Left lung (tissue), 10 donors: ENCODE measurements around the gene PRB2. TPM values are rescaled to one million over a fixed set of nuclear protein-coding genes. Genes with fewer than 3 reads are reported as not detected.
"Not testable (repeated sequence)": the region's sequence is repeated elsewhere in the genome, so short reads cannot be mapped to it uniquely, and the experiment has no call there.

Source experiments
- ATAC-seq: fragments of 200-7000 bp; cut with Tn5 transposase; one replicate; pipeline ENCODE4 v1.9.1; 2020; ENCODE audit warnings: moderate library complexity
- DNase-seq, 4 donors: peaks; one replicate each; pipeline ENCODE4 v3.0.0-alpha.2; 2013 to 2020
- H3K27ac ChIP-seq, 2 donors: fragments of 200-600 bp; sonication (generic) in 1 of 2; one replicate each; pipeline versions ENCODE4 v1.5.0 to v1.8.0; 2020 to 2021
- H3K27me3 ChIP-seq, 2 donors: fragments of 200-600 bp; sonication (generic) in 1 of 2; one replicate each; pipeline versions ENCODE4 v1.5.0 to v1.8.0; 2020 to 2021
- H3K36me3 ChIP-seq, 2 donors: fragments of 200-600 bp; sonication (generic) in 1 of 2; one replicate each; pipeline versions ENCODE4 v1.5.0 to v1.8.0; 2020 to 2021
- H3K4me1 ChIP-seq, 2 donors: fragments of 200-600 bp; one replicate each; pipeline ENCODE4 v1.8.0; 2021
- H3K4me3 ChIP-seq, 2 donors: fragments of 200-600 bp; sonication (generic) in 1 of 2; one replicate each; pipeline versions ENCODE4 v1.5.0 to v1.8.0; 2020 to 2021; ENCODE audit warnings: mild to moderate bottlenecking in 1 of 2
- H3K9me3 ChIP-seq, 2 donors: fragments of 200-600 bp; sonication (generic) in 1 of 2; one replicate each; pipeline versions ENCODE4 v1.5.0 to v1.8.0; 2020 to 2021
- CTCF ChIP-seq, 2 donors: fragments of 200-600 bp; sonication (generic) in 1 of 2; IDR thresholded peaks; one replicate each; pipeline versions ENCODE4 v1.5.0 to v1.8.0; 2021; ENCODE audit warnings: antibody characterized with exemption in 2 of 2
- intact Hi-C, 2 donors: fragments of 100-400 bp; cut with DNase I; formaldehyde crosslinking; loops; one replicate each; pipeline versions ENCODE4 v1.11.2 to v1.14.2; 2022
- polyA plus RNA-seq, 6 donors: library from polyadenylated mRNA; unstranded; fragments of 120-200 nt; gene quantifications; one replicate each; pipeline ENCODE4 v1.2.1, GENCODE V29; 2013; ENCODE audit not compliant: insufficient read length in 6 of 6
- total RNA-seq, 2 donors: library from RNA; stranded (reverse); fragmentation: NEBNext Ultra II Directional; extraction: Animal tissue kit (Norgen Biotek cat#: 25700); gene quantifications; one replicate each; pipeline ENCODE4 v1.2.1, GENCODE V29; 2021
- donor health status: DM: no; HTN: yes; CAD: no.
- donor health status: DM: no; HTN: no; CAD: no.

The PRB2 gene
- total and polyA plus RNA-seq, 8 donors = 0.13 TPM; not detected in 7

DNA sequence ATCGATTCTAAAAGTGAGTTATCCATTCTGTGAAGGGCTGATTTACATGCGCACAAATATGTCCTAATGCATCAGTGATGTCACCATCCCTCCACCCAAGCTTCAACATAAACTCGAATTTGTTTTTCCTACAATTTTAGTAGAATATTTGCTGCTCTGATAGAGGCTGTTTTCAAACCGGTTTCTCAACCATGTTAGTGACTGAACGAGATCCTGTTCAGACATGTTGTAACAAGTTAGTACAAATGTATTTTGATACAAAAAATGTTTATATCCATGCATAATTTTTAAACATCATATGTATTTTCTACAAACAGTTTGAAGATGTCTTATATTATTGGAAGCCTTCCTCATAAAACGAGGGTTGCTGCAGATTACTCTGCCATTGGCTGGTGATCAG is 12.7 kb upstream of the PRB2 start:
- DNase-seq = no peak
- Histone ChIP-seq H3K27me3 (no peaks in the 10 kb centered on the region), H3K36me3 (no peaks in the 10 kb centered on the region), H3K27ac (no peak overlapping the region), H3K9me3 (peaks cover 0 to 6% of the 10 kb centered on the region in 2 donors), H3K4me3 (no peak overlapping the region), H3K4me1 (no peaks in the 10 kb centered on the region)
- intact Hi-C loops = no loop called here
- no peak for TF ChIP-seq CTCF (IDR thresholded peaks at IDR 0.05)
- no peak for ATAC-seq

GRCh38 chr12:11397366-11397765 is 2.0 kb upstream of the PRB2 start:
- intact Hi-C loops = no loop called here
- no peak for ATAC-seq
- Histone ChIP-seq H3K27ac (no peak overlapping the region), H3K36me3 (no peaks in the 10 kb centered on the region), H3K4me1 (no peaks in the 10 kb centered on the region), H3K27me3 (no peaks in the 10 kb centered on the region), H3K4me3 (no peak overlapping the region), H3K9me3 (no peaks in the 10 kb centered on the region)
- no peak for DNase-seq
- no peak for TF ChIP-seq CTCF (IDR thresholded peaks at IDR 0.05)

- H3K9me3 ChIP-seq, H3K4me1 ChIP-seq, H3K27me3 ChIP-seq, H3K4me3 ChIP-seq, ATAC-seq, H3K27ac ChIP-seq, DNase-seq, H3K36me3 ChIP-seq, intact Hi-C loops: not testable (repeated sequence)
Measured at GRCh38 chr12:11391456-11391855, 3.9 kb downstream of the PRB2 start.

DNA sequence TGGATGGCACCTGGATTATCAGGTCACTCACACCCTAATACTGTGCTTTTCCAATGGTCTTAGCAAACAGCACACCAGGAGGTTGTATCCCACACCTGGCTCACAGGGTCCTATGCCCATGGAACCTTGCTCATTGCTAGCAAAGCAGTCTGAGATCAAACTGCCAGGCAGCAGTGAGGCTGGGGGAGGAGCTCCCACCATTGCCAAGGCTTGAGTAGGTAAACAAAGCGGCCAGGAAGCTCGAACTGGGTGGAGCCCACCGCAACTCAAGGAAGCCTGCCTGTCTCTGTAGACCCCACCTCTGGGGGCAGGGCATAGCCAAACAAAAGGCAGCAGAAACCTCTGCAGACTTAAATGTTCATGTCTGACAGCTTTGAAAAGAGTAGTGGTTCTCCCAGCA is 17.9 kb downstream of the PRB2 start:
- H3K4me1 ChIP-seq, H3K4me3 ChIP-seq, H3K36me3 ChIP-seq, ATAC-seq, H3K27me3 ChIP-seq, DNase-seq, intact Hi-C loops, H3K27ac ChIP-seq: not testable (repeated sequence)
- peaks cover 0 to 33% of the 10 kb centered on the region in 2 donors for H3K9me3 ChIP-seq

DNA sequence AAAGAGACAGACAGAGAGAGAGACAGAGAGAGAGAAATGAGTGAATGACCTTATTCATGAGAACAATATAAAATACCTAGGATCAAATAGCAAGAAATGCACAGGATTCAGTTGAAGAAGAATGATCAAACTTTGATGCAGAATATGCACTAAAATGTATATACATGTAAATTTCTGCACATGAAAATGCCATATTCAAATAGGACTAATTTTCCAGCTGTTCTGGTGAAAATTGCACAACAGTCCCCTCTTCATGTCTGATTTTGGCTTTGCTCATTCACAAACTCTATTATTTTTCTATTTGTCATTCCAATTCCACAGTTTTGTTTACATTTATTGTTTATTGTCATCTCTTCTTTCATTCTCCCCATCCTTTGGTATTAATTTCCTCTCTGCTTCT is 34.2 kb downstream of the PRB2 start:
- Histone ChIP-seq H3K27me3 (no peaks in the 10 kb centered on the region), H3K4me1 (no peaks in the 10 kb centered on the region), H3K9me3 (no peaks in the 10 kb centered on the region), H3K36me3 (no peaks in the 10 kb centered on the region), H3K27ac (no peak overlapping the region), H3K4me3 (no peak overlapping the region)
- no peak for TF ChIP-seq CTCF (IDR thresholded peaks at IDR 0.05)
- ATAC-seq (no peak), DNase-seq (no peak)
- intact Hi-C loops = no loop called here

GRCh38 chr12:11360205-11360883 is 35.0 kb downstream of the PRB2 start:
- H3K27ac ChIP-seq, ATAC-seq, H3K36me3 ChIP-seq, H3K27me3 ChIP-seq, H3K9me3 ChIP-seq, DNase-seq, H3K4me1 ChIP-seq, H3K4me3 ChIP-seq, intact Hi-C loops: not testable (repeated sequence)

DNA sequence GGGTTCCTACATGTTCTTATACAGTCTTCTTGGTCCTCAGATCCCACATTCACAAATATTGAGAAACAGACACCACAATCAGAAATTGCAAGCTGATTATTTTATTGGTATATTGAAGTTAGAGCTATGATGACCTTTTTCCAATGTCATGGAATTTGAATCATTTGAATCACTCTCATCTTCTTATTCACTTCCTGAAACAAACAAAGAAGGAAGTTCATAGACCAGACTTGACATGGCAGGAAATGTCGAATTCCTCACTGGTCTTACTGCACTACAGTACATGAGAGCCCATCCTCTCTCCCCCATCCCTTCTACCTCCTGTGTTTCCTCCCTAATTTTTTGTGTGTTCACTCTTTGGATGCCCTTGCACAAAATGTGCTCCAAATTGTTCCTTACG is 43.6 kb downstream of the PRB2 start:
- H3K9me3 ChIP-seq, intact Hi-C loops, H3K27me3 ChIP-seq, H3K4me3 ChIP-seq, H3K4me1 ChIP-seq, H3K36me3 ChIP-seq, ATAC-seq, H3K27ac ChIP-seq, DNase-seq: not testable (repeated sequence)
